ENCODE results near the gene MAP4K4. TPM values are rescaled to one million over a fixed set of nuclear protein-coding genes. Genes with fewer than 3 reads are reported as not detected.
A peak's percentile ranks its signal among the peaks of the same experiment; 100 is the strongest.

Gene MAP4K4
- total and polyA plus RNA-seq, 8 donors, result 80.2 to 143 (median 129) TPM

- Histone ChIP-seq H3K9me3 (no peaks in the 10 kb centered on the region), H3K4me3 (no peak overlapping the region), H3K4me1 (peaks cover 16 to 40% of the 10 kb centered on the region in 2 donors), H3K27ac (no peak overlapping the region), H3K27me3 (no peaks in the 10 kb centered on the region), H3K36me3 (no peaks in the 10 kb centered on the region)
- DNase-seq (no peak), ATAC-seq (peak; percentile 19)
- intact Hi-C loops (cut with DNase I), result no loop called here
- TF ChIP-seq, protein P1, sequence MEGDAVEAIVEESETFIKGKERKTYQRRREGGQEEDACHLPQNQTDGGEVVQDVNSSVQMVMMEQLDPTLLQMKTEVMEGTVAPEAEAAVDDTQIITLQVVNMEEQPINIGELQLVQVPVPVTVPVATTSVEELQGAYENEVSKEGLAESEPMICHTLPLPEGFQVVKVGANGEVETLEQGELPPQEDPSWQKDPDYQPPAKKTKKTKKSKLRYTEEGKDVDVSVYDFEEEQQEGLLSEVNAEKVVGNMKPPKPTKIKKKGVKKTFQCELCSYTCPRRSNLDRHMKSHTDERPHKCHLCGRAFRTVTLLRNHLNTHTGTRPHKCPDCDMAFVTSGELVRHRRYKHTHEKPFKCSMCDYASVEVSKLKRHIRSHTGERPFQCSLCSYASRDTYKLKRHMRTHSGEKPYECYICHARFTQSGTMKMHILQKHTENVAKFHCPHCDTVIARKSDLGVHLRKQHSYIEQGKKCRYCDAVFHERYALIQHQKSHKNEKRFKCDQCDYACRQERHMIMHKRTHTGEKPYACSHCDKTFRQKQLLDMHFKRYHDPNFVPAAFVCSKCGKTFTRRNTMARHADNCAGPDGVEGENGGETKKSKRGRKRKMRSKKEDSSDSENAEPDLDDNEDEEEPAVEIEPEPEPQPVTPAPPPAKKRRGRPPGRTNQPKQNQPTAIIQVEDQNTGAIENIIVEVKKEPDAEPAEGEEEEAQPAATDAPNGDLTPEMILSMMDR (IDR thresholded peaks at IDR 0.05), result no peak
These were observed 55.5 kb downstream of the MAP4K4 start for GRCh38 chr2:101752716-101753616.

DNA sequence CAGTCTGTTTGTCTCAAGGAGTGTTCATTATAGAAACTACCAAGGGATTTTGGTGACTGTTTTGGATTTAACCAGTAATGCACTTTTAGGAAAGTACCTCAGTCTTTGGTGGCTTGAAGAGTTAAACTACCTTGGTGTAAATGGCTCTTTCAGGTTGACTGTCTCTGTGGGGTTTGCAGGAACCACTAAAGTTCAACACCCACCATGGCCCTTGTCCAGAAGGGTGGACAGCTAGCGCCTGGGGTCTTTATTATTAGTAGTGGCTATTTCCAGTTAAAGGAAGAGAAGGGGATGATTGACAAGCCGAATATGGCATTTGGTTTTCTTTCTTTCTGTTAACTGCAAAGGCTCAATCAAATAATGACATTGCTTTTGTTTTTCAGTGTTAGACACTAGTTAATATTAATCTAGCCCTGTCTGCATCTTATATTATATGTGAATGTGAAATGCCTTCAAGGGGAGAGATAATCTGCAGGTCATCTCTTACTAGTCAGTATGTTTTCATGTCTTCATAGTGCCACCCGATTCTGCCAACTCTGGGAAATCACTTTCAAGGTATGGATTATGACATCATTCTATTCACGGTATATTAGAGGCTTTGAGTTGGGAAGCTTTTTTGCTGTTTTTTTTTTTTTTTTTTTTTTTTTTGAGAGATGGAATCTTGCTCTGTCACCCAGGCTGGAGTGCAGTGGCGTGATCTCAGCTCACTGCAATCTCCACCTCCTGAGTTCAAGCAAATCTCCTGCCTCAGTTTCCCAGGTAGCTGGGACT is 56.4 kb downstream of the MAP4K4 start:
- Histone ChIP-seq H3K4me3 (no peak overlapping the region), H3K9me3 (no peaks in the 10 kb centered on the region), H3K27me3 (no peaks in the 10 kb centered on the region), H3K36me3 (no peaks in the 10 kb centered on the region), H3K27ac (no peak overlapping the region), H3K4me1 (peaks cover 16 to 44% of the 10 kb centered on the region in 2 donors)
- intact Hi-C loops (cut with DNase I), result no loop called here
- ATAC-seq (no peak), DNase-seq (no peak)
- TF ChIP-seq, protein P1 (IDR thresholded peaks at IDR 0.05), result no peak

- TF ChIP-seq, protein P1 (IDR thresholded peaks at IDR 0.05), result no peak
- no peaks in the 10 kb centered on the region for H3K27me3 ChIP-seq
- H3K4me3 ChIP-seq, result no peak overlapping the region
- DNase-seq (no peak), ATAC-seq (peak; percentile 41)
- no peaks in the 10 kb centered on the region for H3K9me3 ChIP-seq
- no peaks in the 10 kb centered on the region for H3K36me3 ChIP-seq
- intact Hi-C loops (cut with DNase I), result no loop called here
- peak overlapping the region in 1 of 2 donors; percentile 4 for H3K27ac ChIP-seq
- H3K4me1 ChIP-seq, result peaks cover 16 to 46% of the 10 kb centered on the region in 2 donors
These were observed 57.1 kb downstream of the MAP4K4 start for GRCh38 chr2:101754618-101755017.

GRCh38 chr2:101756266-101756665 is 58.8 kb downstream of the MAP4K4 start:
- Histone ChIP-seq H3K27ac (no peak overlapping the region), H3K27me3 (no peaks in the 10 kb centered on the region), H3K36me3 (no peaks in the 10 kb centered on the region), H3K4me1 (peaks cover 16 to 40% of the 10 kb centered on the region in 2 donors), H3K9me3 (no peaks in the 10 kb centered on the region), H3K4me3 (no peak overlapping the region)
- DNase-seq (no peak), ATAC-seq (no peak)
- TF ChIP-seq, protein P1 (IDR thresholded peaks at IDR 0.05), result no peak
- intact Hi-C loops (cut with DNase I), result no loop called here

- TF ChIP-seq, protein P1 (IDR thresholded peaks at IDR 0.05), result no peak
- Histone ChIP-seq H3K4me1 (peaks cover 23 to 35% of the 10 kb centered on the region in 2 donors), H3K9me3 (no peaks in the 10 kb centered on the region), H3K27me3 (no peaks in the 10 kb centered on the region), H3K27ac (peak overlapping the region in 1 of 2 donors; percentile 16), H3K36me3 (no peaks in the 10 kb centered on the region), H3K4me3 (no peak overlapping the region)
- no peak for ATAC-seq
- DNase-seq, result no peak
- intact Hi-C loops (cut with DNase I), result no loop called here
These were observed 60.5 kb downstream of the MAP4K4 start for GRCh38 chr2:101758001-101758400.

Data from left lung (tissue), 10 donors.